HG03196 (cell line): ENCODE results near the gene AP3S1.
"Not testable (repeated sequence)": the region's sequence is repeated elsewhere in the genome, so short reads cannot be mapped to it uniquely, and the experiment has no call there.

Experiments used
- ATAC-seq: cut with Tn5 transposase; IDR thresholded peaks from one replicate; pipeline ENCODE4 v1.9.1; 2021; ENCODE audit not compliant: unreplicated experiment

Gene AP3S1

DNA sequence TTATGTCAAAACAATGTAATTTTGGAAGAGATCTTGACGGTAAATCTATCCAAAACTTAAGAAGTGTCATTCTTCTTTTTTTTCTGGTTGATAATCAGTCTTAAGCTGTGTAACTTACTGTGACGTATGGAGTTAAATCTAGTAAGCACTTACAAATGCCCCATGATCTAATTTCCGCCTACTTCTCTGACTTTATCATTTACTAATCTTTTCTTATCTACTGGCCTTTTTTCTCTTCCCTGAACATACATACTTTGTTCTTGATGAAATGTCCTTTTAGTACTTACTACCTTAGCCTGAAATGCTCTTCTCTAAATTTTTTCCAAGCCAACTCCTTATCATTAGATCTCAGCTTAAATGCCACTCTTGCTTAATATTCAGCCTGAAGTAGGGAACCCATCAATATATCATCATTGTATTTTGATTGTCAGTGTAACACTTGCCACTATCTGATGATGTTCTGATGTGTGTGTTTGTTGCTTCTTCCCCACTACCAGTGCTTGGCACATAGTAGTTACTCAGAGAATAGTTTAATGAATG lies 27.6 kb downstream of the AP3S1 start:
- ATAC-seq: no peak

DNA sequence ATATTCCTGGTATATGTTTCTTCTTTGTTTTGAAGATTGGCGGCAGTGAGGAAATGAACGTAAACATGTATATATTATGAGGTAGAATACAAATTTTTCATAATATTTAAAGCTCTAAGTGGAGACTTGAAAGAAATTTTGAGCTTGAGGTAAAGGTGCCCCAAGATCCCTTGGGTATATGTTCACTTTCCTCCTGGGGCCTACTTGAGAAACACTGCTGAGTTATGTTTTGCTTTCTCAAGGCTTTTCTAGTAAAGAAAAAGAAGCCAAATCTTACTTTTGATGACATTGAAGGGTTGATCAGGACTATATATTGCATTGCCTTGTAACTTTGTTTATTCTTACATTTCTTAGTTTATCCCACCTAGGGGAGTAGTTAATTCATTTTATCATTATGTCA lies 30.7 kb downstream of the AP3S1 start:
- no peak for ATAC-seq

DNA sequence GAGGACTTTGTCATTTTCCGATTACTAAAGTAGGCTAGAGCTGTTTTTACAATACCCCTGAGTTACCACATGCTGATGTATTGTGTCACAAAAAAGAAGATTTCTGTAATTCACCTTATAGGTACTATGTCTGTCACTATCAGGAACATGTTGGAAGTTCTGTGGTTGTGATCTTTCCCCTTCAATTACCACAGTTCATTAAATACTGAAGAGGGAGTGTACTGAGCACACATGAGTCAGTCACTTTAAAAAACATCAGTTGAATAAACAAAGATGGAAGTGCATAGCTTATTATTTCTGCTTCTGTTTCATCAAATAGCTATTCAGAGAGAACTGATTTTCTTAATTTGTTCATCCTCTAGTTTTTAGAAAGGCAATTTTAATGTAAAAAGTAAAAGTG lies 31.7 kb downstream of the AP3S1 start:
- ATAC-seq: no peak

DNA sequence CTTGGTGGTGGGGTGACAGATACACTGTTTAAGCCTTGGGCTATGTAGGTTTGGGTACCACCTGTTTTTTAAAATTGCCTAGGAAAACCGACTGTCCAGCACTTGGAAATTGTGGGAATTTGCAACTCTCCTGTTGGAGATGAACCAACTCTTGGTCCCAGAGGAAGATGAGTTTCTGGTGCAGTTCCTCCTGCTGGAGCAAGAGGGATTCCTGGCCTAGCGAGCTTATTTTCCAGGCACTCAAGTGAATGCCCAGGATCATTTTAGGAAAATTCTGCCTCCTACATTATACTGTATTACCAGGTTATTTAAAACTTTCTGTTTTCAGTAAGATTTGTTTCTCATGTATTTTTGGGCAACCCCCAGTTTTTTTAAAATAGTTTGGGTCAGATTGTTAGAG lies 33.7 kb downstream of the AP3S1 start:
- no peak for ATAC-seq

DNA sequence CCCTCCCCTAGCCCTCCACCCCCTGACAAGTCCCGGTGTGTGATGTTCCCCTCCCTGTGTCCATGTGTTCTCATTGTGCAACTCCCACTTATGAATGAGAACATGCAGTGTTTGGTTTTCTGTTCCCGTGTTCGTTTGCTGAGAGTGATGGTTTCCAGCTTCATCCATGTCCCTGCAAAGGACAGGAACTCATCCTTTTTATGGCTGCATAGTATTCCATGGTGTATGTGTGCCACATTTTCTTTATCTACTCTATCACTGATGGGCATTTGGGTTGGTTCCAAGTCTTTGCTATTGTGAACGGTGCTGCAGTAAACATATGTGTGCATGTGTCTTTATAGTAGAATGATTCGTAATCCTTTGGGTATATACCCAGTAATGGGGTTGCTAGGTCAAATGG lies 35.6 kb downstream of the AP3S1 start:
- not testable (repeated sequence) for ATAC-seq

DNA sequence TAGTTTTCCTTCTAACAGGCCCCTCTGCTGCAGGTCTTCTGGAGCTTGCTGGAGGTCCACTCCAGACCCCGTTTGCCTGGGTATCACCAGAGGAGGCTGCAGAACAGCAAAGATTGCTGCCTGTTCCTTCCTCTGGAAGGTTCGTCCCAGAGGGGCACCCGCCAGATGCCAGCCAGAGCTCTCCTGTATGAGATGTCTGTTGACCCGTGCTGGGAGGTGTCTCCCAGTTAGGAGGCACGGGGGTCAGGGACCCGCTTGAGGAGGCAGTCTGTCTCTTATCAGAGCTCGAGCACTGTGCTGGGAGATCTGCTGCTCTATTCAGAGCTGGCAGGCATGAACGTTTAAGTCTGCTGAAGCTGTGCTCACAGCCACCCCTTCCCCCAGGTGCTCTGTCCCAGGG lies 40.7 kb downstream of the AP3S1 start:
- ATAC-seq: not testable (repeated sequence)

DNA sequence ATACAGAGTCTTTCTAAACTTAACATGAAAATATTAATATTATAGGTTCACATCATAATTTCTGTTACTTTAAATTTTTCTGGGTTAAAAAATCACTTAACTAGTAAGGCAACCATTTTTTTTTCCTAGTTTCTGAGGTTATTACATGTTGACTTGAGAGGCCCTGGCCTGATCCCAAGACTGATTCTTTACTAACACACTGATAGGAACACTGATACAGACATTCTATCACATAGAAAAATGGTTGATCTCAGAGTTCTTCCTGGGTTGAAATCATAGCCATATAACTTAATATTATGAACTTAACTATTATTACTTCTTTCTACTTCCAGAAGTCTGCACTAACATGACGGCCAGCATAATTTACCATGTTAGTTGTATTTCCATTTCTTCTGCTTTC lies 43.0 kb downstream of the AP3S1 start:
- ATAC-seq: no peak

DNA sequence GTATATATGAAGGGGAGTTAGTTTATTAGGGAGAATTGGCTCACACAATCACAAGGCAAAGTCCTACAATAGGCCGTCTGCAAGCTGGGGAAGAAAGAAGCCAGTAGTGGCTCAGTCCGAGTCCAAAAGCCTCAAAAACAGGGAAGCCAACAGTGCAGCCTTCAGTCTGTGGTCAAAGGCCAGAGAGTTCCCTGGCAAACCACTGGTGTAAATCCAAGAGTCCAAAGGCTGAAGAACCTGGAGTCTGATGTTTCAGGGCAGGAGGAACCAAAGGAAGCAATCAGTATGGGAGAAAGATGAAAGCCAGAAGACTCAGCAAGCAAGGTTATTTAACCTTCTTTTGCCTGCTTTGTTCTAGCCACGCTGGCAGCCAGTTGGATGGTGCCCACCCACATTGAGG lies 43.5 kb downstream of the AP3S1 start:
- not testable (repeated sequence) for ATAC-seq

DNA sequence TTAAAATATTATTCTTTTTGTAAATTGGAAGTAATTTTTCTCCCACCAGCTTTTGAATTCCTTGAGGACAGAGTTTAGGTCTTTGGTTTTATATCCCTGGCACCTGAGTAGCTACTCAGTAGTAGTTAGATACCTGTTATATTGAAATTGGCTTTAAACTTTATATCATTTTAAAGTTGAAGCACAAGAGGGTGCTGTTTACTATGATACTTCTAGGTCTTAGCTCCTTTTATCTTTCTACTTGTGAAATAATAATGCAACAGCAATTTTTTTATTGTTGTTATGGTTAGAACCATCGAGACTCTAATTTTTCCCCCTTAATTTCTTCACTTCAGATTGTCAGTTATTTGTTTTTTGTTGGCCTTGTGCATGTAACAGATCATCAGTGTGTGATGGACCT lies 46.3 kb downstream of the AP3S1 start:
- no peak for ATAC-seq

DNA sequence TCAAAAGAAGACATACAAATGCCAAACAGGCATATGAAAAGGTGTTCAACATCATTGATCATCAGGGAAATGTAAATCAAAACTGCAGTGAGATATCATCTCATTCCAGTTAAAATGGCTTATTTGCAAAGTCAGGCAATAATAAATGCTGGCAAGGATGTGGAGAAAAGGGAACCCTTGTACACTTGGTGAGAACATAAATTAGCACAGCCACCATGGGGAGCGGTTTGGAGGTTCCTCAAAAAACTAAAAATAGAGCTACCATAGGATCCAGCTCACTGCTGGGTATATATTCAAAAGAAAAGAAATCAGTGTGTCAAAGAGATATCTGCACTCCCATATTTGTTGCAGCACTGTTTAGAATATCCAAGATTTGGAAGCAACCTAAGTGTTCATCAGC lies 50.3 kb downstream of the AP3S1 start:
- ATAC-seq: no peak

DNA sequence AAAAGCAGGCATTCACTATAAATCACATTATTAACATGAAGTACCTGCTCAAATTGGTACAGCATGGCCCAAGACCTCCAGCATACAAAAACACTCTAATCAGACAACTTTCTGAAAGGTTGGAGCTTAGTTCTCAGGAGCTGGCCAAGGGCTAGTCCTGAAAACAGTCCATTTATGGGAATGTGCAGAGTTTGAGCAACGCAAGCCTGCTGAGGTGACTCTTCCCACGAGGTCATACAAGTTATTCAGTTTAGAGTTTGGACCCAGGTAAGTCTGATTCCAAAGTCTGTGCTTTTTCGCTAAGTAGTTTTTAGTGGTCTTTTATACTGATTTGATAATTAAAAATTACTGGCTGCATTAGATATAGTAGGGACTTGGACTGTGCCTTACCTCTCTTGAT lies 52.6 kb downstream of the AP3S1 start:
- ATAC-seq: no peak

DNA sequence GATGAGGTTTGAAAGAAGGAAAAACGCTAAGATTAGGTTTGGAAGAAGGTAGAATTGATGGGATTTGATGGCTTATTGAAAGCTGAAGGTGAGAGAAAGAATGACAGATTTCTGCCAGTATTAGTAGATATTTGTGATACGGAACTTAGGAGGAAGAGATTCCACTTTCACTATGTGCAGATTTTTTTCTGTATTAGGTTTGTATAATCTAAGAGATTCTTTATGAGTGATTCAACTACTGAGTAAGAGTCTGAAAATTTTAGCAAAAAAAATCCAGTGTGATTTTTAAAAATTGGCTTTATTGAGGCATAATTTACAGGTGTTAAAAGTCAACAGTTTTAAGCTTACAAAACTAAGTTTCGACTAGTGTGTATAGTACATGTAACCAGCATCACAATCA lies 54.1 kb downstream of the AP3S1 start:
- ATAC-seq: no peak

DNA sequence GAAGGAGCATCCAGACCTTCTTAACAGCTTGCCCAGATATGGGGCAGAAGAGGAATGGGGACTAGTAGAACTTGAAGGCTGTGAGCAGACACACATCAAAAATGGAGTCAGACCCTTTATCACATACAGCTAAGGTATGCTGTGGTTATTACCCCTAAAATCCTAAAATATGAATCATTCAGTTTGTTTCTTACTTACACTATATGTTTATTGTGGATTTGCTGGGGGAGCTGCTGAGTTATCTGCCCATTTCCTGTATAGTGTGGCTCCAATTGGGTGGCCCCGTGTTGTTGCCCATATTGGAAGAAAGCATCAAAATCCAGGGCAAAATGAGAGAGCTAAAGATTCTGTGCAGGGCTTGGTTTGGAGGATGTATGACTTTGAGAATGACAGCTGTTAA lies 56.9 kb downstream of the AP3S1 start:
- ATAC-seq: no peak

DNA sequence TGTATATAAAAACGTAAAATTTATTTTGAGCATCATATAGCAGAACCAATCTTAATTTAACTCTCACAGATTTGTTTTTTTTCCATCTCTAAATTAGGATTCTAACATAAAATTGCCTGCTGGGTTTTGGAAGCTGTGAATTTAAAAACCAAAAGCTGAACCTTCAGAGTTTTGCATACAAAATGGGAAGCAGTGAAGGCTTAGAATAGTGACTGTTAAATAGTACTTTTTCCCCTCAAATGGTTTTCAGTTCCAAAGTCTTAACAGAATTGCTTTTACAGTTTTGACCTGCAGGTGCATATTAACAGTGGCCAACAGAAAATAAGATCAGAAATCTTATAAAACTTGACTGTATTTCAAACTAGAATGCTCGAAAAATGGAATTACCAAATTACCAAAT lies 65.4 kb downstream of the AP3S1 start:
- no peak for ATAC-seq

DNA sequence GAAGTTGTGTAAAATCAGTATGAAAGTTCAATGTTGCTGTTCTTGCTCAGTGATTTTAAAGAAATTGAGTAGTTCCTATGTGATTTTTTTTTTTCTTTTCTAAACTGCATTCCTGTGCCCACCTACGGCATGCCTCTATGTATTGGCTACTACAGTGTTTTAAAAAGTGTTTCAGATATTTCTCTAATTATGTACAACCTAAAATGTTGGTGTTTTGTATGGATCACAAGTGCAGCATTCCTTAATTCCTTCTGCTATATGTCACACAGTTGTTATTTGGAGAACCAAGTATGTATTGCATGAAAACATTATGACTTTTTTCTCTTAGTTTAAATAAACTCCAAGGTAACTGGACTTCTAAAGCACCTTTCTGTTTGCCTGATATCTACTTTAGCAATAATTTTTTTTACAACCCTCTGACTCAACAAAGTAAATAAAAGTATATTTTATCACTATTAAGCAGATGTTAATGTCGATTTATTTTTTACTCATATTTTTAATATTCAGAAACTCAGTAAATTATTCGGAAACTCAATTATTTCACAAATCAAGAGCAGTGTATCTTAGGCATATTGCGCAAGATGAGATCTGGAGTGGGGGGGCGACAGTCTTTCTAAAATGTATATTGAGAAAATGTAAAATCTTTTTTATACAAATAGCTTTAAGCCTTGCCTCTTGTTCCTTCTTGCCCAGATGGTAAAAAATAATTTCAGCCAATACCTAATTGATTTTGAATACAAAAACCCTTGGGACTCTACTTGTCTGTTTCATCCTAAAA lies 72.1 kb downstream of the AP3S1 start:
- ATAC-seq: not testable (repeated sequence)

DNA sequence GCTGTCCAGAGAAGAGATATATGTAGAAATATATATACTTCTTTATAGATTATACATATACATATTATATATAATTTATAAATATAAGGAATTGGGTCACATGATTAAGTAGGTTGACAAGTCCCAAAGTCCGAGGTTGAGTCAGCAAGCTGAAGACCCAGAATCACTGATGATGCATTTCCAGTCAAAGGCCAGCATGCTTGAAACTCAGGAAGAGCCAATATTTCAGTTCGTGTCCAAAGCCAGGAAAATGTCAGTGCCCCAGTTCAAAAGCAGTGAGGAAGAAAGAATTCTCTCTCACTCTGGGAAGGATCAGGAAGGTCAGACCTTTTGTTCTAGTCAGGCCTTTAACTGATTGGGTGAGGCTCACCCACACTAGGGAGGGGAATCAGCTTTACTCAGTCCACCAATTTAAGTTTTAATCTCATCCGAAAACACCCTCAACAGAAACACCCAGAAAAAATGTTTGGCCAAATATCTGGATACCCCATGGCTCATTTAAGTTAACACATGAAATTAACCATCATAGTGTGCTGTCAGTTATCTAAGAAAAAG lies 78.5 kb downstream of the AP3S1 start:
- ATAC-seq: no peak

DNA sequence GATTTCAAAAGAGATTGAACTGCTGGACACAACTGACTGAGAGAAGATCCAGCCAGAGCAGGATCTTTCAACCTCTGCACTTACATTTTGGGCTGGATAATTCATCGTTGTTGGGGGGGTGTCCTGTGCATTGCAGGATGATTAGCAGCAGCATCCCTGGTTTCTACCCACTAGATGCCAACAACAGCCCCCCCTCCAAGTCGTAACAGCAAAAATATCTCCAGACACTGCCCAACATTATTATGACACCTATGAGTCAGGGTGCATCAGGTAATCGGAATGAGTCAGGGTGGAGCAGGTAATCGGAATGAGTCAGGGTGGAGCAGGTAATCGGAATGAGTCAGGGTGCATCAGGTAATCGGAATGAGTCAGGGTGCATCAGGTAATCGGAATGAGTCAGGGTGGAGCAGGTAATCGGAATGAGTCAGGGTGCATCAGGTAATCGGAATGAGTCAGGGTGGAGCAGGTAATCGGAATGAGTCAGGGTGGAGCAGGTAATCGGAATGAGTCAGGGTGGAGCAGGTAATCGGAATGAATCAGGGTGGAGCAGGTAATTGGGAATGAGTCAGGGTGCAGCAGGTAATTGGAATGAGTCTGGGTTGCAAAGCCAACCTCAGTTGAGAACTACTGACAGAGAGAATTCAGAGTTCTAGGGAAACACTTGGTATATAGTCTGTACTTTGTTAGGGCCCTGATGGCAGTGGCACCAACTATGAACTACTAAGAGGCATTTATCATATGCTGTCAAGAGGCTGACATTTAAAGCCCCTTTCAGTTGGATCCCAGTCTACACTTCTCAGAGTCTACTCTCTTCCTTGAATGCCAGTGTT lies 87.1 kb downstream of the AP3S1 start:
- not testable (repeated sequence) for ATAC-seq

DNA sequence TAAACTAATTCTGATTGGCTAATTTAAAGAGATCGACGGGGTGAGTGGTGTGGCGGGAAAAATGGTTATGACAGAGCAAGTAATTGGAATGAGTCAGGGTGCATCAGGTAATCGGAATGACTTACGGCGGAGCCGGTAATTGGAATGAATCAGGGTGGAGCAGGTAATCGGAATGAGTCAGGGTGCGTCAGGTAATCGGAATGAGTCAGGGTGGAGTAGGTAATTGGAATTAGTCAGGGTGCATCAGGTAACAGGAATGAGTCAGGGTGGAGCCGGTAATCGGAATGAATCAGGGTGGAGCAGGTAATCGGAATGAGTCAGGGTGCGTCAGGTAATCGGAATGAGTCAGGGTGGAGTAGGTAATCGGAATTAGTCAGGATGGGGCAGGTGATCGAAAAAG lies 88.4 kb downstream of the AP3S1 start:
- ATAC-seq: not testable (repeated sequence)

DNA sequence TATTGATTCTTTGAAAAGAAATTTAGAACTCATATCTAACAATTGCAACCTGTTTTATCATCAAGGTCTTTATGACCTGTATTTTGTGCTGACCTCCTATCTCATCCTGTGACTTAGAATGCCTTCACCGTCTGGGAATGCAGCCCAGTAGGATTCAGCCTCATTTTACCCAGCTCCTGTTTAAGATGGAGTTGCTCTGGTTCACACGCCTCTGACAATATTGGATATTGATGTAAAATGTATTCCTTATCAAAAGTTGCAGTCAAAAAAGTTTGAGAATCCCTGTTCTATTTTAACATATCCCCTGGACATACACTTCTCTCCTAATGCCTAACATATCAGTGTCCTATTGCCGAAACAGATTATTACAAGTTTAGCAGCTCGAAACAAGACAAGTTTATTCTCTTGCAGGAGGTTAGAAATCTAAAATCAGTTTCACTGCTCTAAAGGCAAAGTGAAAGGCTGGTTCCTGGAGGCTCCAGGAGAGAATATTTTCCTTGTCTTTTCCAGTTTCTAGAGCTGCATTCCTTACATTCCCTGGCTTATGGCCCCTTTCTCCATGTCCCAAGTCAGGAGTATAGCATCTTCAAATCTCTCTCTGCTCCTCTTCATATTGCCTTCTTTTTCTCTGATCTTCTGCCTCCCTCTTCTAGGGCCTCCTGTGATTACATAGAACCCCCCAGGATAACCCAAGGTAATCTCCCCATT lies 89.0 kb downstream of the AP3S1 start:
- no peak for ATAC-seq

DNA sequence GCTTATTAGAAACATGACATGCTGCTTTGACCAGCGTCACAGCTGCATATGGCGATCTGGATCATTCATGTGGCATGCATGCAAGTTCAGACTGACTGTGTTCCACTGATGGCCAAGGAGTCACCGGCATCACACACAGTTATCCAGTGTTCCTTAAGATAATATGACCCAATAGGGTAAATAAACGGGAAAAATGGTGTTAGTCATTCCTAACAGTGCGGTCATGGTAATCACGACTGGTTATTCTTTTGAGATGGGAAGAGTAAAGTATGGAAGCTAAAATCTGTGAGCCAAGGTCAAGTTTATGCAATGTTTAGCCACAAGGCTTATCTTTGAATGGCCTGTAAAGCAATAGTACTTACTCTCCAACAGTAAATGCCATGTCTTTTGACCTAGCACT lies 91.3 kb downstream of the AP3S1 start:
- no peak for ATAC-seq

DNA sequence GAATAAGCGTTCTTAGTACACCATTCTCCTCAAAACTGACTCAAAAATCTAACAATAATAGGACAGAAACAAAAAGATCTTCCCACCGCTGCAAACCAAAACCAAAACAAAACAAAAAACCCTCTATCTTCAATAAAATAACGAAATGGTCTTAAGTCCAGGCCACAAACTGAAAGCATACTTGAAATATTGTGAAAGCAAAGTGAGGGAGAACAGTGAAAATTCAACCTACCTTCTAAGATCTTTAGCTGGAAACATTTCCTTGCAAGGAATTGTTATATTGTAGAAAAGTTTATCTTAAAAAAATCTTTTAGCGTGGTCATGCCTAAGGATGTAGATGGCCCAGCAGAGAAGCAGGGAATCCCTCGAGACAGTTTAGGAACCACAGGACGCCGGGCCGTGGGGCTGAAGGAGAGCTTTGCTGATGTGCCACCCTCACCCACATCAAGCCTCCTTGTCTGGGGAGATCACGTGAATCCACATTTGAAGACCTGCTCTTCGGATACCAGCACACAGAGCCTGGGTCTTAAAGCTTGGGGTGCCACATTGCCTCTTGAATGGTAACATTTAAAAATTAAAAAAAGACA lies 92.7 kb downstream of the AP3S1 start:
- no peak for ATAC-seq
